GM18909 (cell line): ENCODE results near the gene CSTB.
A peak's percentile ranks its signal among the peaks of the same experiment; 100 is the strongest.

Experiments
- ATAC-seq: cut with Tn5 transposase; IDR thresholded peaks from one replicate; pipeline ENCODE4 v1.9.1; 2021; ENCODE audit warnings: mild to moderate bottlenecking; ENCODE audit not compliant: unreplicated experiment, poor library complexity

CSTB gene

DNA sequence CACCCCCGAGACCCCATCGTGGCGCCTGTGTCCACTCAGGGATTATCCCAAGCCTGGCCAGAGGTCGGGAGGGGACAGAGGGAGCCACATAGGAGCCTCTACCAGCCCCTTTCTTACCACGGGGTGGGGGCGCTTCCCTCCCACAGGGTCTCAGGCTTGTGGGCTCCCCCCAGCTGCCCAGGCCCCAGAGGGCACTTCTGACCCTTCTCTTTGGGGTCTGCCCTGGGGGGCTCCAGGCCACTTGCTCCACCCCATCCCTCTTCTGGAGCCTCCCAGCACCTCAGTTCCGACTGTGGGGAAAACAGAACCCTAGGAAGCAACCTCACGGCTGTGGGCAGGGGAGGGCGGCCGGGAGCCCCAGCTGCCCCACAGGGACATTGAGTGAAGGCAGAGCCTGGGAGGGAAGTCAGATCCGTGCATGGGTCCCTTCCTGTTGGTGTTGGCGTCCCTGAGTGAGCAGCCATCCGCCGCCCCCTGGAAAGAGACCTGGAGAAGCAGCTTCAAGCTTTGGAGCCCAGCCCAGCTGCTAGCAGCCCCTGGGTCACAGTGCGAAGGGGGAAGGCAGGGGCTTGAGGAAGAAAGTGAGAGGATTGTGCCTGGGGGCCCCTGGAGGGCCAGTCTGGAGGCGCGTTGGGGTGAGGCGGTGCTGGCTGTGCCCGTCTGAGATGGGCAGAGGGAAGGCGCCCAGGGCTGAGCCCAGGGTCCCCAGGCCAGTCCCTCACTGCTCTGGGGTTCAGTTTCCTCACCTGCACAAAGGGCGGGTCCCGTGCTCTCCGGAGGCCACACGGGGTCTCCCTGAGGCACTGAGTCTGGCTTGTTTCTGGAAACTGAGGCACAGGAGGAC, 35.4 kb upstream of the CSTB start:
- no peak for ATAC-seq

DNA sequence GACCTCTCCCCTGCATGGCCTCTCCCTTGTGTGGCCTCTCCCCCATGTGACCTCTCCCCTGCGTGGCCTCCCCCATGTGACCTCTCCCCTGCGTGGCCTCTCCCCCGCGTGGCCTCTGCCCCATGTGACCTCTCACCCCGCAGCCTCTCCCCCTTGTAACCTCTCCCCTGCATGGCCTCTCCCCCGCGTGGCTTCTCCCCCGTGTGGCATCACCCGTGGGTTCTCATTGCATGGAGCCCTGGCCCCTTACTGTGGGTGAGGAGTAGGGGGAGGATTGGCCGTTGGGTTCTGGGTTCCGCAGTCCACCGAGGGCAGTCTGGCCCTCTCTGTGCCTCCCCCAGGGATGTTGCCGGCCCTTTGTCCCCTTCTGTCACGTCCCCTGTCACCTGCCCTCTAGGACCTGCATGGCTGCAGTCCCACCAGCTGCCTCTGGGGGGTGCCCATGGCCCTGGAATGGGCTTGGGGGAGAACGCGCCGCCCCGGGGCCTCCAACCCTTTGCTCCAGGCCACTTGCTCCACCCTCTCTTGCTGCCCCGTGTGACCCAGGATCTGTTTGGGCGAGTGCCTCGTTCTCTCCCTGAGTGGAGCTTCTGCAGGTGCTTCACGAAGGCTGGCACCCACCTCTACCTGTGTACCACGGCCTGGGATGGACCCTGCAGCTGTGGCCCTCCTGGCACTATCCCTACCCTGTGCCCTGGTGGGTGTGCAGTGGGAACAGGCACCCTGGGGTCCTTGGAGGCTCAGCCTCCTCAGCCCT, 34.6 kb upstream of the CSTB start:
- ATAC-seq: peak; percentile 68

DNA sequence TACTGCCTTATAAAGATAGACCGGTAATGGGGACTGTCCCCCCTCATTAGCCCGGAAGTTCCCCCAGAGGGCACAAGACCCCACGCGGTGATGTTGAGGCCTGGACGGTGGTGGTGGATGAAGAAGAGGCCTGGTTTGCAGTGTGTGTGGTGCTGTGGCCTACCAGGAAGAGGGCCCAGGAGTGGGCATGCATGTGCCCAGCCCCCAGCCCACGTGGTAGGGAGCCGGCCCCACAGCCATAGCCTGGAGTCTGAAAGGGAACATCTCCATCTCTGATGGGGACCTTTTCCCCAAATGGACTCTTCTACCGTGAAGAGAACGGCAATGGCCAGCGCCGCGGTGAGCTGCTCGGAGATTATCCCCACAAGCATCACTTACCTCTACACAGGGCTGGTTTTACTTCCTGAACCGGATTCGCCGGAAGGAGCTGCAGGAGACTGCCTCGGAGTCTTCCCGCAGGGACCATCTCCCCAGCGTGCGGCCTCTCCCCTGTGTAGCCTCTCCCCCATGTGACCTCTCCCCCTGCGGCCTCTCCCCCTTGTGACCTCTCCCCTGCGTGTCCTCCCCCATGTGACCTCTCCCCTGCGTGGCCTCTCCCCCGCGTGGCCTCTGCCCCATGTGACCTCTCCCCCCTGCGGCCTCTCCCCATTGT, 33.9 kb upstream of the CSTB start:
- no peak for ATAC-seq

DNA sequence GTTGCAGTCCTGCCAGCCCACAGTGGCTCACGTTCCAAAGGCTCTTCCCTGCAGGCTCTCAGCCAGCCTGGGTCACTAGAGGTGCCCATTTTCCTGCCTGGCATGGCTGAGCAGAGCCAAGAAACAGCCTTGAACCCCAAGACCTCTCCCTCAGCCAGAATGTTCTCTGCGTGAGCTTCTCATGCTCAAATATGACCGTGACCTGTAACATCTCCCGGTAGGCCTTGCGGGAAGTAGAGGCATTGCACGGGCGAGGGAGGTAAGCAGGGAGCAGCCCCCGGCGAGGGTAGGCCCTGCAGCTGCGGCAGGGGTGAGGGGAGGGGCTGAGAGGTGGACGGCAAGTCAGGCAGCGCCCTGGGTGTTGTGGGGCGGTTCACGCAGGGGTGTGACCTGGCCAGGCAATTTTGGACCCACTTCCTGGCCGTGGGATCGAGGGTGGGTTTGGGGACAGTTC, 33.3 kb upstream of the CSTB start:
- no peak for ATAC-seq

DNA sequence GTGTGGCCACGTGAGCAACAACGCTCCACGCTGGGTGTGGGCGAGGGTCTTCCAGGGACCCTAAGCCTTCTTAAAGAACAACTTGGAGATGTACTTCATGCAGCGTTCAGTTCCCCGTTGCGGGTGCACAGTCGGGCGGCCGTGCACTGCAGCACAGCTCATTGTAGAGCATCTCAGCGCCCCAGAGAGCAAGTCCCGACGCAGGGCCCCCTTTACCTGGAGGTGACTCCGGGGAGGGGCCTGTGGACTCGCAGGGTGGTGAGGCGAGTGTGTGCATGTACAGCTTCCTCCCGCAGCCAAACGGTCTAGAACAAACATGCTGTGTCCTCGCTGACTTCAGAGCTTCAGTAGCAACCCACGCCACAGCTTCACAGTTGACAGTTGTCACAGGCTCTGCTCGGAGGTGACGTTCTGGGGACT, 32.7 kb upstream of the CSTB start:
- no peak for ATAC-seq

DNA sequence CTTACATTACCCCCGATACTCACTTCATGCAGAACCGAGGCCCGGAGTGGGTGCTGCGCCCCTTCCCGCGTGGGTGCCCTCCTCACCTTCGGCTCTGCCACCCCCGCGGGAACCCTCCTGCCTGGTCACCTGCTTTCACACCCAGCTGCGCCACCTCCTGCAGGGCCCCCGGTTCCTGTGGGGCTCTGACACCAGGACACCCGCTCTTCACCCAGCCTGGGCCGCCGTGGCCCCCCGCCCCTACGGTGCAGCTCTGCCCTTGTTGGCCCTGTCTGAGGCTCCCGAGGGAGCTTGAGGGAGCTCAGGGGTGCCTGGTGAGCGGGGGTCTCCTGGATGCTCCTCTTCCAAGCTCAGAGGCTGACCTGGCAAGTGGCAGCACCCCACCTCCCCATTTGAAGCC, 32.3 kb upstream of the CSTB start:
- ATAC-seq: no peak

DNA sequence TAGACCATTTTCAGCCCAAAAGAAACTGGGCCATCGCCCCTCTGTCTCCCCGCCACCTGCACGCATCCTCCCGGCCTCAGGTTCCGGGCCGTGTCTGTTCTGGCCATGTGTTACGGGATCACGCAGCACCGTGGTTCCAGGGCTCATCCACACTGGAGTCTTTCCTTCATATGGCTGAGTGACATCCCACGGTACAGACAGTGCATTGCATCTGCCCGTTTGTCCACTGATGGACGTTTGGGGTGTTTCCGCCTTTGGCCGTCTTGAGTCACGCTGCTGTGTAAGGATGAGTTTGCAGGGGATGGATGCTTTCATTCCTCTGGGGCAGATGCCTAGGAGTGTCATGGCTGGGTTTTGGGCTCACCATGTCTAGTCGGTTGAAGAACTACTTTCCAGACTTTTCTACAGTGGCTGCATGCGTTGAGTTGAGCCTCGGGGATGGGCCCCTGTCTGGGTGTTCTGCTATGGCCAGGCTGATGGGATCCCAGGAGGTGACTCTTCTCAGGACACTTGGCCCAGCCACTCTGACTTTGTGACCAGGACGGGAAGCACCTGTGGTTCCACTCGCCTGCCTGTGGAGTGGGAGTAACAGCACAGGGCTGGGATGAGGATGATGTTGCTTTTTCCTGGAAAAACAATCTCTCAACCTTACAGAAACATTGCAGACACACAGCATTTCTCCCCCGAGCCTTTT, 30.1 kb upstream of the CSTB start:
- ATAC-seq: no peak

DNA sequence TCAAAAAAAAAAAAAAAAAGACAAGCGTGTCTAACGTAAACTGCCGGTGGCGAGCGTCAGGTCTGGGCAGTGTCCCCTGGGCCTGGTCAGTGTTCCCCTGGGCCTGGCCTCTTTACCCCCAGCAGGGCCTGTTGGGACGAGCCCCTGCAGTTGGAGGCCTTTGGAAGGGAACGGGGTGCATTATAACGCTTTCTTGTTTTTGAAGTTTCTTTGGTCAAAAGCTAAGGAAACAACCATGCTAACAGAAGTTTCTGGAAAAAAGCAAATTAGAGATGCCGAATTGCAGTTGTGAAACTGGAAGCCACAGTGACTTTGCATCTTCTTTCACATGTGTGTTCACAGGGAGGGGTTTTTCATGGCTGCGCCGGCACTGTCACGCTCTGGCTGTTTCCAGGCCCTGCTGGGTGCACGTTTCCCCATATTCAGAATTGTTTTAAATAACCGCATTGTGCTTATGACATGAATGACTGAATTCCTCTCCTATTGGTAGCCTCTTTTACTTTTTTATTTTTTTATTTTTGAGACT, 29.2 kb upstream of the CSTB start:
- peak; percentile 79 for ATAC-seq

DNA sequence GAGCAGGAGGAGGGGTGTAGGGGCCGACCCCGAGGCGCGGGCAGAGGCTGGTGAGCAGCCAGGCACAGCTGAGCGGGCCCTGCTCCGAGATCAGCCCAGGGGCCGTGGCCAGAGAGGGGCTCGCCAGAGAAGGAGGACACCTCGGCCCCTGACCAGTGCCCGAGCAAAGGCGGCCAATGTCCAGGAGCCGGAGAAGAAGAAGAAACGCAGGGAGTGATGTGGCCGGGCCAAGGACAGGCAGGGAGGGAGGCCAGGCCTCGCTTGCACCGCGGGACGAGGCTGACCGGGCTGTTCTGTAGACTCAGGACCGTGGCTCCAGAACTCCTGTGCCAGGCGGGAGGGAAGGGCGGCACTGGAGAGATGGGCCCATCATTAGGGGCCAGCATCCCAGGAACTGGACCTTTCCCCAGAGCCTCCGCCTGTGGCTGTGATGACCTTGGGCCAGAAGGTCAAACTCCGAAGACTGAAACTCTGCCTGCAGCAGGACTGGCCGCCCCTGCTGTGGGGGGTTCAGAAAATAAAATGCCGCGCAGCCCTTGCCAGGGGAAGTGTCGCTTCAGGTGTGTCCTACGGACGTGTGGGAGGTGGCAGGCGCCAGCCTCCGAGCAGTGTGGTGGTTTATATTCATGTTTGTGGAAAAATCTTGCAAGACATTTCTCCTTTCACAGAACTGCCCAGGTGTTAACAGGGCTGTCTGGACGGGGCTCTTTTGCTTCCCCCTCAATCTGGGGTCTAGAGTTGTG, 27.6 kb upstream of the CSTB start:
- no peak for ATAC-seq

DNA sequence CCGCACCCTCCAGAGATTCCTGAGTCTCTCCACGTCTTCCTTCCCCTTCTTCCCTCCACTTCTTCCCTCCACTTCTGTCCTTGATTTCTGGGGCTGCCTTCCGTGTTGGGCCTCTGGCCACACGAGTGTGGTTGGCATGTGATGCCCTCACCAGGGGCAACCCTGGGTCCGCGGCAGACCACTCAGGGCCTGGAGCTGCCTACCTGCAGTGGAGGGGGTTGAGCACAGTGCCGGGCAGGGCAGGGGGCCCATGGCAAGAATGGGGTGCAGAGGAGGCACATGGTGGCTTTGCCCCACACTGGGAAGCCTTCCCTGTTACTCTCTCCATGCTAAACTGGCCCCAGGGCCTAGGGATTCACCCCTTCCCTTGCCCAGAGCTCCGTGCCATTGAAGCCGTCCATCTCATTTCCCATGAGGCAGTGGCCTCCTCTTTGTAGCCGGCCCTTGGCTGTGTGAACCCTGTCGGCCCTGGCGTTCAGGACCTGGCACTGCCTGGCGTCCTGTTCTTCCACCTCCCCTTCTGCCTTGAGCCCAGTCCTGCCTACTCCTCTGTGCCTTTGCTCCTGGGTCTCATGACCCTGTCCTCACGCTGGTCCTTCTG, 26.7 kb upstream of the CSTB start:
- ATAC-seq: no peak

DNA sequence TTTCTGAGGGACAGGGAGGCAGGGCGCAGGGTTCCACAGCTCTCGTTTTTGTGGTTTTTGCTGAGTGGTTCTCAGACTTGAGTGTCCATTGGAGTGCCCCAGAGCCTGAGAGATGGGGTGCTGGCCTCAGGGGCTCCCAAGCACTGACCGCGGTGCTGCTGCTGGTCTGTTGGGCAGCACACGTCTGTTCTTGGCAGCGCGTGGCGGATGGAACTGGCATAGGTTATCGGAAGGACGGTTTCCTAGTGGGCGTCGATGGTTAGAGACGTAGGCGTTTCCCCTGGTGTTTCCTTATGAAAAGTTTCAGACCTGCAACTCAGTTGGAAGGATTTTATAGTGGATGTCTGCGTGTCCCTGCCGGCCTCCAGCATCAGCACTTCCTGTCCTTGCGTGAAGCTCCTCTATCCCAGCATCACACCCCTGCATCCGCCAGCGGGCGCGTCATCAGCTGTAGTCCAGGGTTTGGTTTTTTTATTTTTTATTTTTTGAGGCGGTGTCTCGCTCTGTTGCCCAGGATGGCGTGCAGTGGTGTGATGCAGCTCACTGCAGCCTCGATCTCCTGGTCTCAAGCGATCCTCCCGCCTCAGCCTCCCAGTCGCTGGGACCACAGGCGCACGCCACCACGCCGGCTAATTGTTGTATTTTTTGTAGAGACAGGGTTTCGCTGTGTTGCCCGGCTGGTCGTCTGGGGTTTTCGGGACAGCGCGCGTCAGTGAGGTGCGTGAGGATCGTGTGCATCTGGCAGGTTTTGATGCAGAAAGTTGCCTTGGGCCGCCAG, 25.1 kb upstream of the CSTB start:
- no peak for ATAC-seq

DNA sequence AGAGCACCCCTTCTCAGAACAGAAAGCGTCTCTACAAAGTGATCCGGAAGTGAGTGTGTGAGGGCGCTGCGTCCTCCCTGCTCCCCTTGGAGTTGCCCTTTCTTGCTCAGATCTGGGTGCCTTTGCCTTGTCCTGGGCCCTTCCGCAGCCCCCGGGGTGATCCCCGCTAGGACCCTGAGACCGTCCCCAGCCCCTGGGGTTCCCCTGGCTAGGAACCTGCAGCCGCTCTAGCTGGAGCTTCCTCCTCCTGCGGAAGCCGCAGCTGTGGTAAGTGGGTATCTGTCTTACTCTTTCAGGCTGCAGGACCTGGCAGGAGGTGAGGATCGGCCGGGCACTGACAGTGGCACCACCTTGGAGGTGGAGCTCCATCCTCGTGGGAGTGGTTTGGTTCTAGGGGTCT, 24.5 kb upstream of the CSTB start:
- ATAC-seq: no peak

DNA sequence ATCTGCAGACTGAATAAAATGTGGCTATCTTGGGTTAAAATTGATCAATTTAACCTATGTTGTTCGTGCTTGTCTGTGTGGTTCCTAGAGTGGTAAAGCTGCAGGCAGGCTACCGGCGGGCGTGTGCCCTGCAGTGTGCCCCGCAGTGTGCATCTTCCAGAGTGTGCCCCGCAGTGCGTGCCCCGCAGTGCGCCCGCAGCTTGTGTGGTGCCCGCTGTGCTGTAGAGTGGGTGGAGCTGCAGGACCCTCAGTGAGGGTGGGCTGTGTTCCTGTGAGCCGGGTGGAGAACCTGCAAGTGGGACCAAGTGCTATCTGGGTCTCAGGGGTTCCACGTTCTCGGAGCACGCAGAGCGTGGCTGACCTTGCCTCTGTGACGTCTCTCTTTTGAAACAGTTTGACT, 24.0 kb upstream of the CSTB start:
- ATAC-seq: no peak

DNA sequence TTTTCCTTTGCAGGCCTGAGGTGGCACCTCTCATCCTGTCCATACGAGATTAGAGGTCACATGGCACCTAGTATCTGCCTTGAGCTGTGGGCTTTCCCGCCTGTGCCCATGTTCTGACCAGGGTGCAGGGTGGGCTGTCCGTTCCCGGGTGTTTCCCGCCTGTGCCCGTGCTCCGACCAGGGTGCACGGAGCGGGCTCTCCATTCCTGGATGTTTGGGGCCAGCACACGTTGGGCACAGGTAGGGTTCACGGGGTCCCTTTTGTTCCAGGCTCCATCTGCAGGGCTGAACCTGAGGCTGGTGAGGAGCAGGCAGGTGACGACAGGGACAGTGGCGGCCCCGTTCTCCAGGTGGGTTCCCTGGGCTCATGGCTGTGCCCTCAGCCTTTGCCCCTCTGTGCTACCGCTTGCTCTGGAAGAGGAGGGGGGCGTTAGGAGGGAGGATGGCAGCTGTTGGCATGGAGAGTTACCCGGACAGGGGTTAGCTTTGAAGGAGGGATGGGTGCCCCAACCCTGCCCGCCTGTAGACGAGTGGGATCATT, 23.3 kb upstream of the CSTB start:
- no peak for ATAC-seq

DNA sequence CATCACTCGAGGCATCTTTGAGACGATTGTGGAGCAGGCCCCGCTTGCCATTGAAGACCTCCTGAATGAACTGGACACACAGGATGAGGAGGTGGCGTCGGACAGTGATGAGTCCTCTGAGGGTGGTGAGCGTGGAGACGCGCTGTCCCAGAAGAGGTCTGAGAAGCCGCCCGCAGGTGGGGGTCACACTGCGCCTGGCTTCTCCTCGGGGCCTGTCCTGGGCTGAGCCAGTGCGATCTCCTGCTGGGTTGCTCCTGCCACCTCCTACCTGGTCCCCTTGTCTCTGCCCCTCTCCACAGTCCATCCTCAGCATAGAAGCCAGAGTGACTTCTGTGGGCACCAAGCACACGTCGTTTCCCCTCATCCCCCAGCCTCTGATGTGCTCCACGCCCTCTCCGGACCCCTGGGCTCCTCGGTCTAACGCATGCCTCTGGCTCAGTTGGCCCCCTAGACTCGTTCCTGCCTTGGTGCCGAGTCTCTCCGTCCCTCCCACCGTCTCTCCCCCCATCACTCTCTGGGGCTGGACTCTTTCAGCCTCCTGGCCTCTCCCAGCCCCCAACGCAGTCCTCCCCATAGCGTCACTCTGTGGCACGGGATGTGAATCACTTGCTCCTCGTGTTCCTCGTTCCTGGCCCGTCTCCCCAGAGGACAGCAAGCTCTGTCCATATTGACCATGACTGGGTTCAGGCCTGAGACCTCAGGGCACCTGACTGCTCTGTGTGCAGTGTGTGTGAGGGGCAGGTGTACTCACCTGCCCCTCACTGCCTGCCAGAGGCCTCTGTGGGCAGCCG, 22.0 kb upstream of the CSTB start:
- ATAC-seq: no peak

DNA sequence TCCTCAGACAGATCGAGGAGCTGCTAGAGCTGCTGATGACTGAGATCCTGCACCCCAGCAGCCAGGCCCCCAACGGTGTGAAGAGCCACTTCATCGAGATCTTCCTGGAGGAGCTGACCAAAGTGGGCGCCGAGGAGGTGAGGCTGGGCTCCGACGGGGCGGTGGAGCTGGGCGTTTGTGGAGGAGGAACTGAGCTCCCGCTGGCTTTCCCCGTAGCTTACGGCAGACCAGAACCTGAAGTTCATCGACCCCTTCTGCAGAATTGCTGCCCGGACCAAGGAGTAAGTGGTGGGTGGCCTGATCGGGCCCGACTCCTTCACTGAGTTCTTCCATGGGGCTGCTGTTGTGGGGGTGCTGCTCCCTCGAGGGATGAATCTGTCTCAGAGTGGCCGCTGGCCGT, 21.3 kb upstream of the CSTB start:
- no peak for ATAC-seq

DNA sequence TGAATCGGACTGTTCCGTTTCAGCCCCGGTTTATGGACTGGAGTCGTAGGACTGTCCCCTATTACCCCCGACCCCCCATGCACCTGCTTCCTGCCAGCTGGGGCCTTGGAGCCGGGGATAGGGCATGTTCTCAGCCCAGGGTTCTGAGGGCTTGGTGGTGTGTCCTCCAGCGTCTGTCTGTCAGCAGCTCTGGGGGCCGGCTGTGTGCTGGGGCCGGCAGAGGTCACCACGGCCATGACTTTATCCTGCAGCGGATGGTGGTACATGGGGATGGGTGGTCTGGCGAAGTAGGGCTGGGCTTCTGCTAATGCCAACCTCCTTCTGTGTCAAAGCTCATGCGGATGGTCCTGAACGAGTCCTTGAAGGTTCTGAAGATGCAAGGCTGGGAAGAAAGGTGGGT, 18.7 kb upstream of the CSTB start:
- ATAC-seq: no peak

DNA sequence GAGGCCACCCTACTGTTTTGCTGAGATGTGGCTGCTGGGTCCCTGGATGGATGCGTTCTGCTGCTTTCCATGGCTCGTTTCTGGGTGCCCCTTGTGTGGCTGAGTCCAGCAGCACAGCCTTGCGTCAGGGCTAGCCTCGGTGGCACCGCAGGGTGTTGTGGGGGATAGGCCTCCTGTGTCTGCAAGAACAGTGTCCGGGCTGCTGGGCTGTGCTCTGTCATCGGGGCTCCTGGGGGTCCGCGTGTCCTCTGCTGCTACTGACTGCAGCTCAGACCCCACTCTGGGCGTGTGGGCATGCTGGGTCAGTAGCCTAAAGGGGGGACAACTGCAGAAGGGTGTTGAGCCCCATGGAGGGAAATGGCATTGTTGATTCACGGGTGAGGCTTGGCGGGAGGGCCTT, 18.2 kb upstream of the CSTB start:
- ATAC-seq: no peak
